Uterus (tissue), 4 donors: ENCODE results near the gene BRK1. TPM values are rescaled to one million over a fixed set of nuclear protein-coding genes. Genes with fewer than 3 reads are reported as not detected.

Experiments used
- total RNA-seq, 4 donors: library from RNA; depleted of rRNA in 3 of 4; stranded (reverse); fragments of >200 nt in 3 of 4; gene quantifications; one replicate each; pipeline versions ENCODE4 v1.1.0 to v1.2.4, GENCODE V29; 2014 to 2023
- donor health status: DM: yes; HTN: yes; CAD: no.

The BRK1 gene
- total RNA-seq, 4 donors from 2014 or later = 89.1 to 145 (median 117) TPM

Other genes with a start within 250 kb of the BRK1 start
- 1 to 10 TPM in 1 of 4 donors, under 1 TPM in 1, not detected in 2; 0.26 to 1.1 TPM for gene CIDEC, start 235.4 kb upstream of the BRK1 start, total RNA-seq
- gene JAGN1, start 225.1 kb upstream of the BRK1 start, total RNA-seq = 10 to 100 TPM; 22.0 to 80.6 (median 35.8) TPM
- 10 to 100 TPM in 1 of 4 donors, 1 to 10 TPM in 2, under 1 TPM in 1; 0.26 to 10.7 (median 5.0) TPM for gene IL17RE, start 212.8 kb upstream of the BRK1 start, total RNA-seq
- gene IL17RC, start 198.6 kb upstream of the BRK1 start, total RNA-seq = 10 to 100 TPM in 3 of 4 donors, 1 to 10 TPM in 1; 9.7 to 63.7 (median 33.9) TPM
- gene CRELD1, start 181.8 kb upstream of the BRK1 start, total RNA-seq = 10 to 100 TPM; 20.4 to 38.8 (median 29.1) TPM
- 1 to 10 TPM in 3 of 4 donors, under 1 TPM in 1; 0.51 to 8.2 (median 2.2) TPM for gene PRRT3, start 163.3 kb upstream of the BRK1 start, total RNA-seq
- gene EMC3, start 128.8 kb upstream of the BRK1 start, total RNA-seq = 100 to 1,000 TPM in 1 of 4 donors, 10 to 100 TPM in 2, 1 to 10 TPM in 1; 9.1 to 162 (median 44.0) TPM
- gene FANCD2, start 89.2 kb upstream of the BRK1 start, total RNA-seq = 10 to 100 TPM in 1 of 4 donors, 1 to 10 TPM in 2, not detected in 1; 3.0 to 17.7 (median 3.6) TPM
- gene FANCD2OS, start 7.4 kb upstream of the BRK1 start, total RNA-seq = not detected
- 10 to 100 TPM; 14.6 to 73.7 (median 33.3) TPM for gene VHL, start 26.1 kb downstream of the BRK1 start, total RNA-seq
- 1 to 10 TPM in 3 of 4 donors, under 1 TPM in 1; 0.29 to 8.7 (median 3.7) TPM for gene IRAK2, start 49.2 kb downstream of the BRK1 start, total RNA-seq
- gene TATDN2, start 132.8 kb downstream of the BRK1 start, total RNA-seq = 10 to 100 TPM; 15.9 to 55.7 (median 26.7) TPM
- gene GHRL, start 177.3 kb downstream of the BRK1 start, total RNA-seq = 1 to 10 TPM in 1 of 4 donors, not detected in 3; 7.9 TPM
- gene SEC13, start 205.4 kb downstream of the BRK1 start, total RNA-seq = 100 to 1,000 TPM in 1 of 4 donors, 10 to 100 TPM in 3; 18.2 to 137 (median 72.7) TPM